HepG2 (cell line): ENCODE measurements around the gene VPS54. TPM values are rescaled to one million over a fixed set of nuclear protein-coding genes. Genes with fewer than 3 reads are reported as not detected.

Experiments used
- CBX1 ChIP-seq: IDR thresholded peaks from one replicate; pipeline ENCODE4 v1.6.1; 2016; ENCODE audit warnings: antibody characterized with exemption, low read depth
- FOXP1 ChIP-seq, 2 experiments: fragments of 450-650 bp in 1 of 2; IDR thresholded peaks; 2 replicates each; pipeline ENCODE4 v1.6.1; 2017 to 2018; ENCODE audit warnings: antibody characterized with exemption in 1 of 2
- HDAC2 ChIP-seq: sonication (generic); formaldehyde crosslinking; IDR thresholded peaks from 2 replicates; pipeline ENCODE4 v1.4.0; 2020; ENCODE audit warnings: missing genetic modification reagents
- HMG20A ChIP-seq: IDR thresholded peaks from 2 replicates; pipeline ENCODE4 v1.6.1; 2016; ENCODE audit warnings: borderline replicate concordance
- ISX ChIP-seq: sonication (generic); formaldehyde crosslinking; conservative IDR thresholded peaks from 2 replicates; pipeline ENCODE4 v1.5.0; 2020; ENCODE audit warnings: missing genetic modification reagents
- JUN ChIP-seq: sonication (generic); formaldehyde crosslinking; IDR thresholded peaks from 2 replicates; pipeline ENCODE4 v1.4.0; 2020; ENCODE audit warnings: mild to moderate bottlenecking, missing genetic modification reagents
- NCOA2 ChIP-seq: sonication (generic); formaldehyde crosslinking; IDR thresholded peaks from 2 replicates; pipeline ENCODE4 v1.8.0; 2022; ENCODE audit warnings: inconsistent platforms
- NFIB ChIP-seq: sonication (generic); formaldehyde crosslinking; IDR thresholded peaks from 2 replicates; pipeline ENCODE4 v1.9.0; 2021; ENCODE audit warnings: missing genetic modification reagents, mild to moderate bottlenecking, borderline replicate concordance
- NR2C2 ChIP-seq: sonication (generic); formaldehyde crosslinking; IDR thresholded peaks from 2 replicates; pipeline ENCODE4 v1.4.0; 2020; ENCODE audit warnings: missing genetic modification reagents, mild to moderate bottlenecking, moderate library complexity, borderline replicate concordance
- SIN3A ChIP-seq: IDR thresholded peaks from 2 replicates; pipeline ENCODE4 v1.6.1; 2011; ENCODE audit warnings: low read depth, mild to moderate bottlenecking, control low read depth, low read length, borderline replicate concordance
- SSRP1 ChIP-seq: IDR thresholded peaks from 2 replicates; pipeline ENCODE4 v1.6.1; 2016; ENCODE audit warnings: control low read depth
- ZNF510 ChIP-seq: sonication (generic); formaldehyde crosslinking; IDR thresholded peaks from 2 replicates; pipeline ENCODE4 v1.4.0; 2020; ENCODE audit warnings: low read depth, mild to moderate bottlenecking, missing genetic modification reagents
- ZNF629 ChIP-seq: sonication (generic); formaldehyde crosslinking; conservative IDR thresholded peaks from 2 replicates; pipeline ENCODE4 v1.5.0; 2020; ENCODE audit warnings: missing genetic modification reagents
- ZNF781 ChIP-seq: sonication (generic); formaldehyde crosslinking; IDR thresholded peaks from 2 replicates; pipeline ENCODE4 v1.5.1; 2020; ENCODE audit warnings: borderline replicate concordance, mild to moderate bottlenecking, missing genetic modification reagents; ENCODE audit errors: not compliant biosample characterization
- ZNF792 ChIP-seq: IDR thresholded peaks from 2 replicates; pipeline ENCODE4 v1.6.1; 2016
- ZSCAN9 ChIP-seq: IDR thresholded peaks from 2 replicates; pipeline ENCODE4 v1.6.1; 2016; ENCODE audit warnings: borderline replicate concordance
- polyA plus RNA-seq, 8 experiments: library from polyadenylated mRNA; depleted of rRNA in 3 of 8; stranded (reverse) in 7 of 8; unstranded in 1 of 8; fragments of >200 nt; fragmentation: Illumina TruSeq in 4 of 8; extraction: Trizol in 4 of 8; gene quantifications; 2 replicates each; pipeline versions ENCODE4 v1.2.1 to v1.2.3, GENCODE V29; 2011 to 2016; ENCODE audit warnings: low read depth in 4 of 8, missing spikeins in 1 of 8, mixed read lengths in 1 of 8; ENCODE audit not compliant: insufficient read depth in 1 of 8
- total RNA-seq, 5 experiments: library from RNA; depleted of rRNA; stranded (reverse); fragments of >200 nt; fragmentation: Illumina TruSeq; extraction: Trizol; gene quantifications; 2 replicates each; pipeline ENCODE4 v1.2.3, GENCODE V29; 2016; ENCODE audit warnings: low read depth in 1 of 5
- TF ChIP-seq, protein P1 (sequence below): sonication (generic); formaldehyde crosslinking; IDR thresholded peaks from 2 replicates; pipeline ENCODE4 v1.5.0; 2020; ENCODE audit warnings: missing genetic modification reagents
- TF ChIP-seq, protein P2 (sequence below): sonication (generic); formaldehyde crosslinking; IDR thresholded peaks from 2 replicates; pipeline ENCODE4 v1.5.0; 2020; ENCODE audit warnings: missing genetic modification reagents, mild to moderate bottlenecking, borderline replicate concordance
- TF ChIP-seq, protein P3 (sequence below): sonication (generic); formaldehyde crosslinking; conservative IDR thresholded peaks from 2 replicates; pipeline ENCODE4 v1.4.0; 2020; ENCODE audit warnings: missing genetic modification reagents
- TF ChIP-seq, protein P4 (sequence below): sonication (generic); formaldehyde crosslinking; conservative IDR thresholded peaks from 2 replicates; pipeline ENCODE4 v1.8.0; 2022; ENCODE audit warnings: mild to moderate bottlenecking, moderate library complexity, missing genetic modification reagents
- TF ChIP-seq, protein P5 (sequence below): sonication (generic); formaldehyde crosslinking; IDR thresholded peaks from 2 replicates; pipeline ENCODE4 v1.4.0; 2020; ENCODE audit warnings: missing genetic modification reagents, borderline replicate concordance

The VPS54 gene
- total and polyA plus RNA-seq, 2 of the 13 experiments (the other 11 are each of a cell fraction or from before 2014, with no cell fraction given): 64.7 to 77.5 TPM

DNA sequence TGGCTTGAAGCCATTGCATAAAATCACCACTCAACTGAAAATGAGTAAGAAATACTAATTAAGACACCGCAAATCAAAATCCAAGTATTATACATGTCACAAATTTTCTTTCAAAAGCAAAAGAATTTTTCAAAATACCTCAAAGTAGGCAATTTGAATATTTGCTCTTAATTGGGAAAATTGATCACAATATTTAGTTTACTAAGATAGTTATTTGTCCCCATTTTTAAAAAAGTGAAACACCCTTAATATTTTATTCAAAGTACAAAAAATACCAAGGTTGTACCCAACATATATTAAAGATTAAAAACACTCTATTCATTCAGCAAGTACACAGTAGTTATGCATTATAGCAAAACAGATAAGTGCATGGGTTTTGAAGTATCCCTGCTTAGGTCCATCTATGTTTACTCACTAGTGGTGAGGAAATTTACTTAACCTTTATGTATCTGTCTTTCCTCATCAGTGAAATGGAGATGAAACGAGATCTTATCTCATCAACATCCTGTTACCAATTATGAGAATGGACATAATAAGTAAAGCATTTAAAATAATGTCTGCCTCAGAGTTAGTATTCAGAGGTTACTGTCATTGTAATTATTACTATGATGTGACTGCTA is 35.1 kb downstream of the VPS54 start (continued):
- TF ChIP-seq, protein P1, sequence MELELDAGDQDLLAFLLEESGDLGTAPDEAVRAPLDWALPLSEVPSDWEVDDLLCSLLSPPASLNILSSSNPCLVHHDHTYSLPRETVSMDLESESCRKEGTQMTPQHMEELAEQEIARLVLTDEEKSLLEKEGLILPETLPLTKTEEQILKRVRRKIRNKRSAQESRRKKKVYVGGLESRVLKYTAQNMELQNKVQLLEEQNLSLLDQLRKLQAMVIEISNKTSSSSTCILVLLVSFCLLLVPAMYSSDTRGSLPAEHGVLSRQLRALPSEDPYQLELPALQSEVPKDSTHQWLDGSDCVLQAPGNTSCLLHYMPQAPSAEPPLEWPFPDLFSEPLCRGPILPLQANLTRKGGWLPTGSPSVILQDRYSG: 0 out of 2 replicates have a peak, but pooled peaks have one; percentile 52
- TF ChIP-seq ISX (0 out of 2 replicates have a peak, but pooled peaks have one; percentile 57), ZNF510 (CRISPR knock-in tag) (no peak), HMG20A (peak; percentile 99; the same call in 1 of the 2 replicates), ZNF781 (CRISPR knock-in tag) (no peak), ZSCAN9 (CRISPR knock-in tag) (peak; percentile 66; the same call in 1 of the 2 replicates), NR2C2 (CRISPR knock-in tag) (peak; percentile 77), SIN3A (no peak), HDAC2 (CRISPR knock-in tag) (peak; percentile 99), NCOA2 (CRISPR knock-in tag) (peak; percentile 100), JUN (CRISPR knock-in tag) (peak; percentile 44; the same call in 1 of the 2 replicates), ZNF629 (CRISPR knock-in tag) (peak; percentile 36), NFIB (CRISPR knock-in tag) (no peak), CBX1 (no peak), ZNF792 (CRISPR knock-in tag) (peak; percentile 87), FOXP1 (IDR thresholded peaks at IDR 0.05) (peak; percentile 66; the same call in 1 of the 2 replicates), FOXP1 (CRISPR knock-in tag; IDR thresholded peaks at IDR 0.05) (peak; percentile 99), SSRP1 (CRISPR knock-in tag) (0 out of 2 replicates have a peak, but pooled peaks have one; percentile 78)
- TF ChIP-seq, protein P2, sequence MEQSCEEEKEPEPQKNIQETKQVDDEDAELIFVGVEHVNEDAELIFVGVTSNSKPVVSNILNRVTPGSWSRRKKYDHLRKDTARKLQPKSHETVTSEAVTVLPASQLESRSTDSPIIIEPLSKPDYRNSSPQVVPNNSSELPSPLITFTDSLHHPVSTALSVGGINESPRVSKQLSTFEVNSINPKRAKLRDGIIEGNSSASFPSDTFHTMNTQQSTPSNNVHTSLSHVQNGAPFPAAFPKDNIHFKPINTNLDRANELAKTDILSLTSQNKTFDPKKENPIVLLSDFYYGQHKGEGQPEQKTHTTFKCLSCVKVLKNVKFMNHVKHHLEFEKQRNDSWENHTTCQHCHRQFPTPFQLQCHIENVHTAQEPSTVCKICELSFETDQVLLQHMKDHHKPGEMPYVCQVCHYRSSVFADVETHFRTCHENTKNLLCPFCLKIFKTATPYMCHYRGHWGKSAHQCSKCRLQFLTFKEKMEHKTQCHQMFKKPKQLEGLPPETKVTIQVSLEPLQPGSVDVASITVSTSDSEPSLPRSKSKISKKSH (CRISPR knock-in tag): no peak
- TF ChIP-seq, protein P3, sequence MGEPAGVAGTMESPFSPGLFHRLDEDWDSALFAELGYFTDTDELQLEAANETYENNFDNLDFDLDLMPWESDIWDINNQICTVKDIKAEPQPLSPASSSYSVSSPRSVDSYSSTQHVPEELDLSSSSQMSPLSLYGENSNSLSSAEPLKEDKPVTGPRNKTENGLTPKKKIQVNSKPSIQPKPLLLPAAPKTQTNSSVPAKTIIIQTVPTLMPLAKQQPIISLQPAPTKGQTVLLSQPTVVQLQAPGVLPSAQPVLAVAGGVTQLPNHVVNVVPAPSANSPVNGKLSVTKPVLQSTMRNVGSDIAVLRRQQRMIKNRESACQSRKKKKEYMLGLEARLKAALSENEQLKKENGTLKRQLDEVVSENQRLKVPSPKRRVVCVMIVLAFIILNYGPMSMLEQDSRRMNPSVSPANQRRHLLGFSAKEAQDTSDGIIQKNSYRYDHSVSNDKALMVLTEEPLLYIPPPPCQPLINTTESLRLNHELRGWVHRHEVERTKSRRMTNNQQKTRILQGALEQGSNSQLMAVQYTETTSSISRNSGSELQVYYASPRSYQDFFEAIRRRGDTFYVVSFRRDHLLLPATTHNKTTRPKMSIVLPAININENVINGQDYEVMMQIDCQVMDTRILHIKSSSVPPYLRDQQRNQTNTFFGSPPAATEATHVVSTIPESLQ (CRISPR knock-in tag): no peak
- TF ChIP-seq, protein P4, sequence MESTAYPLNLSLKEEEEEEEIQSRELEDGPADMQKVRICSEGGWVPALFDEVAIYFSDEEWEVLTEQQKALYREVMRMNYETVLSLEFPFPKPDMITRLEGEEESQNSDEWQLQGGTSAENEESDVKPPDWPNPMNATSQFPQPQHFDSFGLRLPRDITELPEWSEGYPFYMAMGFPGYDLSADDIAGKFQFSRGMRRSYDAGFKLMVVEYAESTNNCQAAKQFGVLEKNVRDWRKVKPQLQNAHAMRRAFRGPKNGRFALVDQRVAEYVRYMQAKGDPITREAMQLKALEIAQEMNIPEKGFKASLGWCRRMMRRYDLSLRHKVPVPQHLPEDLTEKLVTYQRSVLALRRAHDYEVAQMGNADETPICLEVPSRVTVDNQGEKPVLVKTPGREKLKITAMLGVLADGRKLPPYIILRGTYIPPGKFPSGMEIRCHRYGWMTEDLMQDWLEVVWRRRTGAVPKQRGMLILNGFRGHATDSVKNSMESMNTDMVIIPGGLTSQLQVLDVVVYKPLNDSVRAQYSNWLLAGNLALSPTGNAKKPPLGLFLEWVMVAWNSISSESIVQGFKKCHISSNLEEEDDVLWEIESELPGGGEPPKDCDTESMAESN (CRISPR knock-in tag): peak; percentile 65; the same call in 1 of the 2 replicates
- TF ChIP-seq, protein P5, sequence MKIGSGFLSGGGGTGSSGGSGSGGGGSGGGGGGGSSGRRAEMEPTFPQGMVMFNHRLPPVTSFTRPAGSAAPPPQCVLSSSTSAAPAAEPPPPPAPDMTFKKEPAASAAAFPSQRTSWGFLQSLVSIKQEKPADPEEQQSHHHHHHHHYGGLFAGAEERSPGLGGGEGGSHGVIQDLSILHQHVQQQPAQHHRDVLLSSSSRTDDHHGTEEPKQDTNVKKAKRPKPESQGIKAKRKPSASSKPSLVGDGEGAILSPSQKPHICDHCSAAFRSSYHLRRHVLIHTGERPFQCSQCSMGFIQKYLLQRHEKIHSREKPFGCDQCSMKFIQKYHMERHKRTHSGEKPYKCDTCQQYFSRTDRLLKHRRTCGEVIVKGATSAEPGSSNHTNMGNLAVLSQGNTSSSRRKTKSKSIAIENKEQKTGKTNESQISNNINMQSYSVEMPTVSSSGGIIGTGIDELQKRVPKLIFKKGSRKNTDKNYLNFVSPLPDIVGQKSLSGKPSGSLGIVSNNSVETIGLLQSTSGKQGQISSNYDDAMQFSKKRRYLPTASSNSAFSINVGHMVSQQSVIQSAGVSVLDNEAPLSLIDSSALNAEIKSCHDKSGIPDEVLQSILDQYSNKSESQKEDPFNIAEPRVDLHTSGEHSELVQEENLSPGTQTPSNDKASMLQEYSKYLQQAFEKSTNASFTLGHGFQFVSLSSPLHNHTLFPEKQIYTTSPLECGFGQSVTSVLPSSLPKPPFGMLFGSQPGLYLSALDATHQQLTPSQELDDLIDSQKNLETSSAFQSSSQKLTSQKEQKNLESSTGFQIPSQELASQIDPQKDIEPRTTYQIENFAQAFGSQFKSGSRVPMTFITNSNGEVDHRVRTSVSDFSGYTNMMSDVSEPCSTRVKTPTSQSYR (CRISPR knock-in tag): peak; percentile 71; the same call in 1 of the 2 replicates
